RWPE1 (cell line): Measurements from ENCODE around the gene QRICH1.

Experiments
- CTCF ChIA-PET: fragments of 350-600 bp; sonication (Branson Sonifier 250); formaldehyde crosslinking; extraction: SDS; loops from one replicate; lab custom pipeline; 2021; lab: Yijun Ruan, JAX
- POLR2A ChIA-PET: fragments of 400-600 bp; formaldehyde crosslinking; extraction: SDS; loops from one replicate; lab custom pipeline; 2020; ENCODE audit warnings: antibody characterized with exemption; ENCODE audit not compliant: low non-redundant PET; lab: Yijun Ruan, JAX
- DNase-seq: peaks from one replicate; pipeline ENCODE4 v3.0.0; 2012; ENCODE audit warnings: low spot score
- H3K27ac ChIP-seq: fragments of 450-650 bp; 2 replicates; pipeline ENCODE4 v1.5.1; 2017
- TF ChIP-seq, protein P1 (sequence below): fragments of 450-650 bp; conservative IDR thresholded peaks from 2 replicates; pipeline ENCODE4 v1.5.1; 2017; ENCODE audit warnings: low read depth, mild to moderate bottlenecking

Gene QRICH1

DNA sequence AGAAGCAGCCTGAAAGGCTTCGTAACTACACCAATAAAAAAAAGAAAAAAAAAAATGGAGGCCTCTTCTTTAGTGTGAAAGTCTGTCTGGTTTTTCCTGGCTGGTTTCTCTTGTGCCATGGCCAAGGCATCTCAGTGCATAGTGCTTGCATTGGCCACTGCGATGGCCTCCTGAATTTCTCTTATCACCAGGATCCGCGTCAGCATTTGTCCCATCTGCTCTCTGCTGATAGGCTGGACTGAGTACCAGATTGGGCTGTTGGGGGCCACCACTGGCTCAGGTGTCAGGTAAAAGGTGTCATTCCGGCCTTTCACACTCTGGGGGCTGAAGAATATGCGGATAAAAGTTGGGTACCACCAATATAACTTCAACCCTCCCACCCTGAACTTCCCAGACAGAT lies 63.5 kb downstream of the QRICH1 start:
- DNase-seq: no peak
- TF ChIP-seq, protein P1, sequence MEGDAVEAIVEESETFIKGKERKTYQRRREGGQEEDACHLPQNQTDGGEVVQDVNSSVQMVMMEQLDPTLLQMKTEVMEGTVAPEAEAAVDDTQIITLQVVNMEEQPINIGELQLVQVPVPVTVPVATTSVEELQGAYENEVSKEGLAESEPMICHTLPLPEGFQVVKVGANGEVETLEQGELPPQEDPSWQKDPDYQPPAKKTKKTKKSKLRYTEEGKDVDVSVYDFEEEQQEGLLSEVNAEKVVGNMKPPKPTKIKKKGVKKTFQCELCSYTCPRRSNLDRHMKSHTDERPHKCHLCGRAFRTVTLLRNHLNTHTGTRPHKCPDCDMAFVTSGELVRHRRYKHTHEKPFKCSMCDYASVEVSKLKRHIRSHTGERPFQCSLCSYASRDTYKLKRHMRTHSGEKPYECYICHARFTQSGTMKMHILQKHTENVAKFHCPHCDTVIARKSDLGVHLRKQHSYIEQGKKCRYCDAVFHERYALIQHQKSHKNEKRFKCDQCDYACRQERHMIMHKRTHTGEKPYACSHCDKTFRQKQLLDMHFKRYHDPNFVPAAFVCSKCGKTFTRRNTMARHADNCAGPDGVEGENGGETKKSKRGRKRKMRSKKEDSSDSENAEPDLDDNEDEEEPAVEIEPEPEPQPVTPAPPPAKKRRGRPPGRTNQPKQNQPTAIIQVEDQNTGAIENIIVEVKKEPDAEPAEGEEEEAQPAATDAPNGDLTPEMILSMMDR: no peak
- ChIA-PET CTCF (no interaction called here), POLR2A (no interaction called here)
- peak overlapping the region; percentile 54 for H3K27ac ChIP-seq

DNA sequence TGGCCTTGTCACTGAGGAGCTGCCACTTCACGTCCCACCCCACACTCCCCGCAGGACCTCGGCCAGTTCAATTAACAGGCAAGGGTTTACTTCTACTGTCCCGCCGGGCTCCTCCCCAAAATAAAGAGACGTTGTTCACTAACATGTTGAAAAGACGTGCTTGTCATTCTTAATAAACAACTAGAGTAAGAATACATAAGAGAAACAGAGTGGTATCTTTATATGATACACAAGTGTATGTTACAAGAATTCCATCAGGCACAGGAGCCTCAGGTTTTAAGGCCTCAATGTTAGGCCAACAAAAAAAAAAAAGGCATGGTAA lies 64.3 kb downstream of the QRICH1 start:
- POLR2A ChIA-PET: interaction anchor here (0.6 to 1.2 kb wide), 2 partner anchors 22 to 63 kb away, joined by 3 to 5 read pairs; partner anchors contain the start of gene WDR6
- TF ChIP-seq, protein P1: no peak
- CTCF ChIA-PET: no interaction called here
- no peak for DNase-seq
- peak overlapping the region; percentile 77 for H3K27ac ChIP-seq

DNA sequence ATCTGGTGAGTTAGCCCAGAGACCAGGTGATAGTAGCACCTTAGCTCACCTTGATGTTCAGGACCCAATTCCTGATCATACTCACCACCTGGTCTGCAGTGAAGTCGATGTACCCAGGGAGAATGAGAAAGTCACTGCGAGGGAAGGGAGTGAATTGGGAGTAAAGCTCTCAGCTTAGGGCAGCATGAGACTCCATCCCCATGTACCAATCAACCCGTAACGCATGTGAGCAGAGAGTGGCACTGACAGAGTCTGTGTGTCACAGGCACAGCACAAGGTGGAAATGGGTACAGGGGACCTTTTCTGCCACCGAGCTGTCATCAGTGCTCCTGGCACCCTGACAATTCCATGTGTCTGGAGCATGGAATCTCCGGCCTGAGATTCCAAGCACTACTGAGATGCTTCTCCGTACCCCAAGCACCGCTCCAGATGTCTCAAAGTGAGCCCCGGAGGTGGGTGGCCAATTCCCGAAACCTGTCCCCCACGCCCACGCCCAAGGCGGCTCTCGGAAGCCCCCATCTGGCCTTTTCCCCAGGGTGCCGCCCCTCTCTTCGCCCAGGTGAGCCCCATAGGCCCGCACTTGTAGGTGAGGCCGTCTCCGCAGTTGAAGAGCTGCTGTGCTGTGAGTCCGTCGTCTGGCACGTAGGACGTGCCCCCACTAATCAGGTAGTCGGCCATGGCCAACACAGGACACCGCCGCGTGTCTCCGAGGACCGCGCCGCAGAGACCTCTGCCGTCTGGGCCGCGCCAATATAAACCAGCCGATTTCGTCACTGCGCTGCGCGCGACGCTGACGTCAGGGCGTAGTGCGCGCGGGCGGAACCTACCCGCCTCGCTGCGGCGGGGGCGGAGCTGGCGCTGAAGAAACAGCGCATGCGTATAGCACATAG lies 65.0 kb downstream of the QRICH1 start, which contains the start of gene IMPDH2:
TSS of gene IMPDH2 (minus strand) at position 726 of the 890 bp plus-strand sequence. CDS start at position 678, 48 bp downstream.
- TF ChIP-seq, protein P1: no peak
- DNase-seq: peak; percentile 71
- ChIA-PET POLR2A (interaction anchor here (0.6 to 1.2 kb wide), 2 partner anchors 22 to 63 kb away, joined by 3 to 5 read pairs; partner anchors contain the start of gene WDR6), CTCF (interaction anchor here (0.6 kb wide), 1 partner anchor 167 kb away, joined by 4 read pairs; no protein-coding TSS in a partner anchor)
- peak within 1 kb of the TSS; percentile 77 for H3K27ac ChIP-seq

DNA sequence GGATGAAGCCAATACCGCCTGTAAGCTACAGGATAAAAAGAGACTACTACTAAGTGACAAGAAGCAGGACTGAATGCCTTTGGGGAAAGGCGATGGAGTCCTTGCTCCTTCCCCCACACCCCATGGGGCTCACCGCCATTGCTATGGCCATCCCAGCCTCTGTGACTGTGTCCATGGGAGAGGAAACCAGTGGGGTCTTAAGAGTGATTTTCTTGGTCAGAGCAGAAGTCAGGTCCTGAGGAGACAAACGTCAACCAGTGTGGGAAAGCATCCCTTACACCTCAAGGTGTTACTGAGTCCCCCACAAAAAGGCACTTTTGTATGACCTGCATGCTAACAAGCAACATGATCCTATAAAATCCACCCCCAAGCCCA lies 65.6 kb downstream of the QRICH1 start:
- TF ChIP-seq, protein P1: no peak
- POLR2A ChIA-PET: no interaction called here
- DNase-seq: no peak
- CTCF ChIA-PET: interaction anchor here (0.6 kb wide), 1 partner anchor 167 kb away, joined by 4 read pairs; no protein-coding TSS in a partner anchor
- peak overlapping the region; percentile 77 for H3K27ac ChIP-seq

DNA sequence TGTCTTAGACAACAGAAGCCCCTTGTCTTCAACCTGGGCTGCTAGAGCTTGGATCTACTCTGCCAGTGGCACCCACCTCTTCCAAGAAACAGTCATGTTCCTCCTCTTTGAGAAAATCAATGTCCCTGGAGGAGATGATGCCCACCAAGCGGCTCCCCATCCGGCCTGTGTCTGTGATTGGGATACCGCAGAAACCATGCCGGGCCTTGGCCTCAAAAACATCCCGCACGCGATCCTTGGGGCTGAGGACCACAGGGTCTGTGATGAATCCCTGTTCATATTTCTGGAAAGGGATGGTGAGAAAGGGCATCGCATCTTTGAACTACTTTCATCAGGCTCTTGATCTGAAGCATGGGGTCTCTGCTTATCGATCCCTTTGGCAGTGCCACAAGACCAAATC lies 66.2 kb downstream of the QRICH1 start:
- TF ChIP-seq, protein P1: no peak
- ChIA-PET CTCF (no interaction called here), POLR2A (no interaction called here)
- no peak for DNase-seq
- peak overlapping the region; percentile 77 for H3K27ac ChIP-seq

DNA sequence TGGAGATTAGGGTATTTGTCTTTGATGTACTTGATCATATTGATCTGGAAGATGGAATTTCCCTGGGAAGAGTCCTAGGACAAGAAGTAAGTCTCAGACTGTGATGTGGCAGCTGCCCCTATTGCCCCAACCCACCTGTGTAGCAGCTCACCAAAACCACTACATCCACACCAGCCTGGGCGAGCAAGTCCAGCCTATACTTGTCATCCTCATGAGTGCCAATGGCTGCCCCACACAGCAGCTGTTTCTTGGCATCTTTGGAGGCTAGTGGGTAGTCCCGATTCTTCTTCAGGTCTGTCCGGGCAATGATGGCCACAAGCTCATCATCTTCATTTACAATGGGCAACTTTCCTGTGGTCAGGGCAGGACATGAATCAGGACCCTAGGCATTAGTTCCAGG lies 67.3 kb downstream of the QRICH1 start:
- TF ChIP-seq, protein P1: no peak
- H3K27ac ChIP-seq: peak overlapping the region; percentile 98
- ChIA-PET CTCF (no interaction called here), POLR2A (no interaction called here)
- no peak for DNase-seq
